Subcutaneous abdominal adipose tissue (tissue), 5 donors: ENCODE results near the gene TRMT2B.

ENCODE experiments used
- H3K27ac ChIP-seq: one replicate; pipeline ENCODE4 v1.7.0; 2013; ENCODE audit warnings: low read depth, mild to moderate bottlenecking, inconsistent platforms, low read length, moderate library complexity
- H3K27me3 ChIP-seq, 5 donors: one replicate each; pipeline ENCODE4 v1.7.0; 2013; ENCODE audit warnings: low read length in 5 of 5, inconsistent platforms in 1 of 5; ENCODE audit not compliant: control insufficient read depth in 5 of 5, insufficient read depth in 4 of 5
- H3K36me3 ChIP-seq, 5 donors: one replicate each; pipeline ENCODE4 v1.7.0; 2013; ENCODE audit warnings: low read length in 5 of 5; ENCODE audit not compliant: control insufficient read depth in 5 of 5, insufficient read depth in 5 of 5
- H3K4me1 ChIP-seq, 5 donors: one replicate each; pipeline ENCODE4 v1.7.0; 2013; ENCODE audit warnings: low read length in 5 of 5, mild to moderate bottlenecking in 3 of 5, moderate library complexity in 1 of 5; ENCODE audit not compliant: control insufficient read depth in 5 of 5, insufficient read depth in 5 of 5
- H3K4me3 ChIP-seq, 5 donors: one replicate each; pipeline ENCODE4 v1.7.0; 2013; ENCODE audit warnings: low read length in 5 of 5, low read depth in 1 of 5
- H3K9ac ChIP-seq, 5 donors: one replicate each; pipeline ENCODE4 v1.7.0; 2013; ENCODE audit warnings: low read length in 5 of 5, mild to moderate bottlenecking in 4 of 5, moderate library complexity in 3 of 5
- H3K9me3 ChIP-seq, 5 donors: one replicate each; pipeline ENCODE4 v1.7.0; 2013; ENCODE audit warnings: low read length in 5 of 5; ENCODE audit not compliant: control insufficient read depth in 5 of 5
- donor health status: healthy.
- donor health status: healthy.
- donor health status: healthy.
- donor health status: healthy.
- donor health status: healthy.

The TRMT2B gene

GRCh38 chrX:100979881-100980607 is 71.9 kb downstream of the TRMT2B start:
- no peak overlapping the region for H3K4me3 ChIP-seq
- H3K27me3 ChIP-seq, result peaks cover 0 to 5% (median 2%) of the 10 kb centered on the region in 5 donors
- peaks cover 0 to 13% (median 0%) of the 10 kb centered on the region in 5 donors for H3K9me3 ChIP-seq
- no peak overlapping the region for H3K27ac ChIP-seq
- H3K4me1 ChIP-seq, result no peaks in the 10 kb centered on the region
- no peak overlapping the region for H3K9ac ChIP-seq
- H3K36me3 ChIP-seq, result peaks cover 0 to 3% (median 0%) of the 10 kb centered on the region in 5 donors

- H3K9me3 ChIP-seq, result peaks cover 0 to 13% (median 0%) of the 10 kb centered on the region in 5 donors
- H3K27ac ChIP-seq, result no peak overlapping the region
- H3K27me3 ChIP-seq, result peaks cover 0 to 5% (median 2%) of the 10 kb centered on the region in 5 donors
- peaks cover 0 to 3% (median 0%) of the 10 kb centered on the region in 5 donors for H3K36me3 ChIP-seq
- H3K9ac ChIP-seq, result no peak overlapping the region
- H3K4me1 ChIP-seq, result no peaks in the 10 kb centered on the region
- no peak overlapping the region for H3K4me3 ChIP-seq
Observed at GRCh38 chrX:100976211-100976610, 75.7 kb downstream of the TRMT2B start.

- Histone ChIP-seq H3K9me3 (peaks cover 0 to 13% (median 0%) of the 10 kb centered on the region in 5 donors), H3K27me3 (peaks cover 0 to 2% (median 0%) of the 10 kb centered on the region in 5 donors), H3K27ac (no peak overlapping the region), H3K4me3 (no peak overlapping the region), H3K4me1 (no peaks in the 10 kb centered on the region), H3K36me3 (no peaks in the 10 kb centered on the region), H3K9ac (no peak overlapping the region)
Observed at GRCh38 chrX:100975212-100975611, 76.7 kb downstream of the TRMT2B start.

GRCh38 chrX:100973411-100973810 is 78.5 kb downstream of the TRMT2B start:
- Histone ChIP-seq H3K9ac (no peak overlapping the region), H3K4me3 (no peak overlapping the region), H3K36me3 (no peaks in the 10 kb centered on the region), H3K27me3 (peaks cover 0 to 2% (median 0%) of the 10 kb centered on the region in 5 donors), H3K9me3 (peaks cover 0 to 7% (median 0%) of the 10 kb centered on the region in 5 donors), H3K27ac (no peak overlapping the region), H3K4me1 (no peaks in the 10 kb centered on the region)

GRCh38 chrX:100969936-100970335 is 82.0 kb downstream of the TRMT2B start:
- H3K4me1 ChIP-seq, result no peaks in the 10 kb centered on the region
- no peak overlapping the region for H3K4me3 ChIP-seq
- H3K27me3 ChIP-seq, result no peaks in the 10 kb centered on the region
- H3K36me3 ChIP-seq, result no peaks in the 10 kb centered on the region
- H3K27ac ChIP-seq, result no peak overlapping the region
- peaks cover 0 to 3% (median 0%) of the 10 kb centered on the region in 5 donors for H3K9me3 ChIP-seq
- H3K9ac ChIP-seq, result no peak overlapping the region

- Histone ChIP-seq H3K9ac (no peak within 1 kb of the TSS), H3K36me3 (no peaks in the 10 kb centered on the region), H3K4me3 (no peak within 1 kb of the TSS), H3K27ac (no peak within 1 kb of the TSS), H3K4me1 (no peaks in the 10 kb centered on the region), H3K9me3 (peaks cover 0 to 3% (median 0%) of the 10 kb centered on the region in 5 donors), H3K27me3 (no peaks in the 10 kb centered on the region)
Observed at GRCh38 chrX:100969408-100969807, 82.5 kb downstream of the TRMT2B start, which contains the start of gene ARL13A. TSS of gene ARL13A (plus strand) at chrX:100969708. CDS start at chrX:100973690, 3,982 bp downstream.

GRCh38 chrX:100964362-100964761 is 87.5 kb downstream of the TRMT2B start:
- Histone ChIP-seq H3K27ac (no peak overlapping the region), H3K9me3 (peaks cover 0 to 3% (median 0%) of the 10 kb centered on the region in 5 donors), H3K36me3 (no peaks in the 10 kb centered on the region), H3K9ac (no peak overlapping the region), H3K4me3 (no peak overlapping the region), H3K27me3 (no peaks in the 10 kb centered on the region), H3K4me1 (no peaks in the 10 kb centered on the region)

GRCh38 chrX:100962811-100963210 is 89.1 kb downstream of the TRMT2B start:
- Histone ChIP-seq H3K27ac (no peak overlapping the region), H3K36me3 (no peaks in the 10 kb centered on the region), H3K9ac (no peak overlapping the region), H3K4me3 (no peak overlapping the region), H3K4me1 (no peaks in the 10 kb centered on the region), H3K27me3 (no peaks in the 10 kb centered on the region), H3K9me3 (peaks cover 0 to 3% (median 0%) of the 10 kb centered on the region in 5 donors)
